HepG2 (cell line): ENCODE measurements around the gene RAB6B.

Experiments
- ERF ChIP-seq: IDR thresholded peaks from 2 replicates; pipeline ENCODE4 v1.6.1; 2018; ENCODE audit warnings: missing biosample characterization, missing genetic modification reagents
- FOSL1 ChIP-seq: sonication (generic); formaldehyde crosslinking; IDR thresholded peaks from 2 replicates; pipeline ENCODE4 v1.9.0; 2021; ENCODE audit warnings: missing genetic modification reagents, borderline replicate concordance
- GABPA ChIP-seq, 2 experiments: IDR thresholded peaks; 2 replicates each; pipeline ENCODE4 v1.6.1; 2011 to 2016; ENCODE audit warnings: low read depth in 2 of 2, low read length in 1 of 2, missing biosample characterization in 1 of 2, missing genetic modification characterization in 1 of 2
- MAFG ChIP-seq: sonication (generic); formaldehyde crosslinking; IDR thresholded peaks from 2 replicates; pipeline ENCODE4 v1.5.1; 2020; ENCODE audit warnings: mild to moderate bottlenecking, missing genetic modification reagents
- POLR2A ChIP-seq, 2 experiments: IDR thresholded peaks; 2 replicates each; pipeline ENCODE4 v1.6.1; 2011; ENCODE audit warnings: low read depth in 2 of 2, low read length in 2 of 2, mild to moderate bottlenecking in 1 of 2, moderate library complexity in 1 of 2; ENCODE audit not compliant: insufficient read depth in 1 of 2
- SCMH1 ChIP-seq: sonication (generic); formaldehyde crosslinking; IDR thresholded peaks from 2 replicates; pipeline ENCODE4 v1.9.0; 2021; ENCODE audit warnings: missing genetic modification reagents, mild to moderate bottlenecking, borderline replicate concordance
- SMC3 ChIP-seq: IDR thresholded peaks from 2 replicates; pipeline ENCODE4 v1.6.1; 2011; ENCODE audit warnings: low read length, improper control_type of control experiment
- SP1 ChIP-seq, 2 experiments: fragments of 450-650 bp in 1 of 2; sonication (generic) in 1 of 2; formaldehyde crosslinking in 1 of 2; IDR thresholded peaks; 2 replicates each; pipeline versions ENCODE4 v1.4.0 to v1.6.1; 2016 to 2020; ENCODE audit warnings: missing genetic modification reagents in 1 of 2
- TAF1 ChIP-seq: sonication (generic); formaldehyde crosslinking; IDR thresholded peaks from 2 replicates; pipeline ENCODE4 v1.4.0; 2020; ENCODE audit warnings: missing genetic modification reagents
- ZFP91 ChIP-seq: sonication (generic); formaldehyde crosslinking; IDR thresholded peaks from 2 replicates; pipeline ENCODE4 v1.9.0; 2022; ENCODE audit warnings: missing genetic modification reagents, mild to moderate bottlenecking, borderline replicate concordance
- ZNF224 ChIP-seq: sonication (generic); formaldehyde crosslinking; IDR thresholded peaks from 2 replicates; pipeline ENCODE4 v1.5.0; 2020; ENCODE audit warnings: mild to moderate bottlenecking, missing genetic modification reagents
- ZNF24 ChIP-seq: fragments of 450-650 bp; IDR thresholded peaks from 2 replicates; pipeline ENCODE4 v1.6.1; 2017; ENCODE audit warnings: antibody characterized with exemption, mild to moderate bottlenecking
- ZNF350 ChIP-seq: sonication (generic); formaldehyde crosslinking; IDR thresholded peaks from 2 replicates; pipeline ENCODE4 v1.4.0; 2020; ENCODE audit warnings: mild to moderate bottlenecking, low read depth, missing genetic modification reagents, borderline replicate concordance
- TF ChIP-seq, protein P1 (sequence below): sonication (generic); formaldehyde crosslinking; IDR thresholded peaks from 2 replicates; pipeline ENCODE4 v1.5.0; 2020; ENCODE audit warnings: mild to moderate bottlenecking, missing genetic modification reagents, moderate library complexity

- no peak for TF ChIP-seq ZNF224 (CRISPR knock-in tag)
- TF ChIP-seq, protein P1, sequence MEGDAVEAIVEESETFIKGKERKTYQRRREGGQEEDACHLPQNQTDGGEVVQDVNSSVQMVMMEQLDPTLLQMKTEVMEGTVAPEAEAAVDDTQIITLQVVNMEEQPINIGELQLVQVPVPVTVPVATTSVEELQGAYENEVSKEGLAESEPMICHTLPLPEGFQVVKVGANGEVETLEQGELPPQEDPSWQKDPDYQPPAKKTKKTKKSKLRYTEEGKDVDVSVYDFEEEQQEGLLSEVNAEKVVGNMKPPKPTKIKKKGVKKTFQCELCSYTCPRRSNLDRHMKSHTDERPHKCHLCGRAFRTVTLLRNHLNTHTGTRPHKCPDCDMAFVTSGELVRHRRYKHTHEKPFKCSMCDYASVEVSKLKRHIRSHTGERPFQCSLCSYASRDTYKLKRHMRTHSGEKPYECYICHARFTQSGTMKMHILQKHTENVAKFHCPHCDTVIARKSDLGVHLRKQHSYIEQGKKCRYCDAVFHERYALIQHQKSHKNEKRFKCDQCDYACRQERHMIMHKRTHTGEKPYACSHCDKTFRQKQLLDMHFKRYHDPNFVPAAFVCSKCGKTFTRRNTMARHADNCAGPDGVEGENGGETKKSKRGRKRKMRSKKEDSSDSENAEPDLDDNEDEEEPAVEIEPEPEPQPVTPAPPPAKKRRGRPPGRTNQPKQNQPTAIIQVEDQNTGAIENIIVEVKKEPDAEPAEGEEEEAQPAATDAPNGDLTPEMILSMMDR: no peak
- TF ChIP-seq FOSL1 (CRISPR knock-in tag): no peak
- no peak for TF ChIP-seq TAF1 (CRISPR knock-in tag)
- TF ChIP-seq ZFP91 (CRISPR knock-in tag): no peak
- TF ChIP-seq ERF (CRISPR knock-in tag): no peak
- no peak for TF ChIP-seq ZNF350 (CRISPR knock-in tag)
- TF ChIP-seq MAFG (CRISPR knock-in tag): no peak
- TF ChIP-seq SMC3: no peak
- no peak for TF ChIP-seq SP1 (IDR thresholded peaks at IDR 0.05)
- TF ChIP-seq SP1 (CRISPR knock-in tag; IDR thresholded peaks at IDR 0.05): no peak
- TF ChIP-seq POLR2A (IDR thresholded peaks at IDR 0.05; ENCODE audit: insufficient read depth in 1 of 2, low read depth in 2 of 2, low read length in 2 of 2): no peak
- TF ChIP-seq ZNF24: no peak
- no peak for TF ChIP-seq SCMH1 (CRISPR knock-in tag)
- TF ChIP-seq GABPA (IDR thresholded peaks at IDR 0.05; ENCODE audit: low read depth, low read length): no peak
- TF ChIP-seq GABPA (CRISPR knock-in tag; IDR thresholded peaks at IDR 0.05; ENCODE audit: low read depth): no peak
Measured at GRCh38 chr3:133851931-133852330, 43.8 kb downstream of the RAB6B start.
